Psoas muscle (tissue), 8 donors: ENCODE data around the gene PCBP3. TPM values are rescaled to one million over a fixed set of nuclear protein-coding genes. Genes with fewer than 3 reads are reported as not detected.

Source experiments
- ATAC-seq, 4 donors: fragments of 200-7000 bp; cut with Tn5 transposase; one replicate each; pipeline ENCODE4 v1.9.1; 2020; ENCODE audit warnings: moderate library complexity in 3 of 4, mild to moderate bottlenecking in 2 of 4
- DNase-seq, 2 donors: peaks; one replicate each; pipeline ENCODE4 v3.0.0-alpha.2; 2020
- H3K27ac ChIP-seq: fragments of 200-600 bp; one replicate; pipeline ENCODE4 v1.8.0; 2022
- H3K27me3 ChIP-seq, 3 donors: fragments of 200-600 bp in 1 of 3; one replicate each; pipeline versions ENCODE4 v1.6.1 to v1.8.0; 2013 to 2022; ENCODE audit warnings: low read length in 2 of 3, mild to moderate bottlenecking in 2 of 3, moderate library complexity in 1 of 3; ENCODE audit not compliant: insufficient read depth in 3 of 3
- H3K36me3 ChIP-seq, 2 donors: fragments of 200-600 bp in 1 of 2; one replicate each; pipeline versions ENCODE4 v1.6.1 to v1.8.0; 2013 to 2022; ENCODE audit warnings: low read depth in 1 of 2, mild to moderate bottlenecking in 1 of 2, moderate library complexity in 1 of 2; ENCODE audit not compliant: insufficient read depth in 1 of 2
- H3K4me1 ChIP-seq: fragments of 200-600 bp; one replicate; pipeline ENCODE4 v1.8.0; 2022
- H3K4me3 ChIP-seq: fragments of 200-600 bp; one replicate; pipeline ENCODE4 v1.8.0; 2022; ENCODE audit warnings: mild to moderate bottlenecking
- H3K9me3 ChIP-seq: fragments of 200-600 bp; one replicate; pipeline ENCODE4 v1.8.0; 2022
- CTCF ChIP-seq: fragments of 200-600 bp; IDR thresholded peaks from one replicate; pipeline ENCODE4 v1.8.0; 2022; ENCODE audit warnings: antibody characterized with exemption
- WGBS, 3 donors: extraction: QIAGEN DNeasy Blood & Tissue Kit; methylation state at CpG; one replicate each; pipeline versions ENCODE4 v1.1.6 to v1.1.7; 2013; 5-methylcytosine and 5-hydroxymethylcytosine counted together
- intact Hi-C, 2 donors: fragments of 100-400 bp; cut with DNase I; formaldehyde crosslinking; loops; one replicate each; pipeline versions ENCODE4 v1.11.0 to v1.14.2; 2022
- polyA plus RNA-seq, 3 donors: library from polyadenylated mRNA; stranded (reverse); fragments of 200-250 nt; gene quantifications; one replicate each; pipeline ENCODE4 v1.2.3, GENCODE V29; 2013
- total RNA-seq, 4 donors: library from RNA; stranded (reverse); fragmentation: NEBNext Ultra II Directional in 2 of 4; extraction: Animal tissue kit (Norgen Biotek cat#: 25700) in 2 of 4; gene quantifications; one replicate each; pipeline versions ENCODE4 v1.2.1 to v1.2.4, GENCODE V29; 2021 to 2023
- donor health status: healthy with polysubstance abuse.
- donor health status: DM: no; HTN: no; CAD: no; lungs with moderate emphysema.
- donor health status: Bipolar disorder and iron deficiency.
- donor health status: healthy.
- donor health status: DM: yes; HTN: yes; CAD: no.
- donor health status: DM: no; HTN: no; CAD: no.
- donor health status: DM: no; HTN: no; CAD: no.
- donor health status: DM: yes; HTN: yes; CAD: no.

PCBP3 gene
- total and polyA plus RNA-seq, 7 donors: 0.10 to 0.91 (median 0.33) TPM; not detected in 1

- WGBS, 3 donors: 86 to 91% (median 89%) methylated on average over 15 of the region's 15 CpGs
- DNase-seq: peak in 1 of 2 donors; percentile 39
- Histone ChIP-seq H3K27ac (no peak overlapping the region), H3K4me1 (no peaks in the 10 kb centered on the region), H3K4me3 (no peak overlapping the region), H3K27me3 (peaks cover 0 to 6% (median 4%) of the 10 kb centered on the region in 3 donors), H3K36me3 (no peaks in the 10 kb centered on the region), H3K9me3 (peaks cover 8% of the 10 kb centered on the region)
- intact Hi-C loops: no loop called here
- no peak for TF ChIP-seq CTCF
- no peak for ATAC-seq
Measured at GRCh38 chr21:45939521-45940045, 296.1 kb downstream of the PCBP3 start.

GRCh38 chr21:45940091-45940490 lies 296.6 kb downstream of the PCBP3 start:
- DNase-seq (peak in 1 of 2 donors; percentile 38), ATAC-seq (no peak)
- WGBS, 3 donors: 89 to 96% (median 91%) methylated on average over 20 of the region's 20 CpGs
- peaks cover 8% of the 10 kb centered on the region for H3K9me3 ChIP-seq
- no peaks in the 10 kb centered on the region for H3K36me3 ChIP-seq
- TF ChIP-seq CTCF: no peak
- H3K27ac ChIP-seq: no peak overlapping the region
- H3K27me3 ChIP-seq: peaks cover 0 to 9% (median 2%) of the 10 kb centered on the region in 3 donors
- no peak overlapping the region for H3K4me3 ChIP-seq
- intact Hi-C loops: no loop called here
- no peaks in the 10 kb centered on the region for H3K4me1 ChIP-seq

- DNase-seq: no peak
- Histone ChIP-seq H3K36me3 (no peaks in the 10 kb centered on the region), H3K4me3 (no peak overlapping the region), H3K9me3 (peaks cover 8% of the 10 kb centered on the region), H3K4me1 (no peaks in the 10 kb centered on the region), H3K27ac (no peak overlapping the region), H3K27me3 (peaks cover 0 to 16% (median 2%) of the 10 kb centered on the region in 3 donors)
- intact Hi-C loops: no loop called here
- ATAC-seq: no peak
- TF ChIP-seq CTCF: no peak
- WGBS, 3 donors: 76 to 83% (median 83%) methylated on average over 19 to 23 of the region's 23 CpGs
Measured at GRCh38 chr21:45940621-45941337, 297.3 kb downstream of the PCBP3 start.

GRCh38 chr21:45941338-45941710 lies 297.8 kb downstream of the PCBP3 start:
- Histone ChIP-seq H3K36me3 (no peaks in the 10 kb centered on the region), H3K27me3 (peaks cover 0 to 16% (median 2%) of the 10 kb centered on the region in 3 donors), H3K4me1 (no peaks in the 10 kb centered on the region), H3K4me3 (no peak overlapping the region), H3K9me3 (peaks cover 3% of the 10 kb centered on the region), H3K27ac (no peak overlapping the region)
- DNase-seq (no peak), ATAC-seq (no peak)
- intact Hi-C loops: no loop called here
- TF ChIP-seq CTCF: no peak
- WGBS, 3 donors: 70 to 81% (median 80%) methylated on average over 14 of the region's 14 CpGs
